Measurements from ENCODE around the gene GREM1.

Gene GREM1

GRCh38 chr15:32733281-32733680 lies 15.5 kb downstream of the GREM1 start:
- DNase-seq: no peak

- DNase-seq: no peak
Observed at GRCh38 chr15:32735989-32736700, 18.3 kb downstream of the GREM1 start.

GRCh38 chr15:32736701-32737061 lies 18.9 kb downstream of the GREM1 start:
- DNase-seq: no peak

- no peak for DNase-seq
Observed at GRCh38 chr15:32737304-32737703, 19.5 kb downstream of the GREM1 start.

GRCh38 chr15:32738666-32739065 lies 20.9 kb downstream of the GREM1 start:
- DNase-seq: no peak

- no peak for DNase-seq
Observed at GRCh38 chr15:32739522-32740063, 21.8 kb downstream of the GREM1 start.

GRCh38 chr15:32743411-32744140 lies 25.8 kb downstream of the GREM1 start:
- DNase-seq: no peak

GRCh38 chr15:32746116-32746857 lies 28.5 kb downstream of the GREM1 start:
- no peak for DNase-seq

- no peak for DNase-seq
Observed at GRCh38 chr15:32747921-32748342, 30.1 kb downstream of the GREM1 start.

GRCh38 chr15:32750979-32751378 lies 33.2 kb downstream of the GREM1 start:
- no peak for DNase-seq

- no peak for DNase-seq
Observed at GRCh38 chr15:32757426-32757825, 39.6 kb downstream of the GREM1 start.

GRCh38 chr15:32763295-32763694 lies 45.5 kb downstream of the GREM1 start:
- no peak for DNase-seq

- no peak for DNase-seq
Observed at GRCh38 chr15:32765236-32765635, 47.4 kb downstream of the GREM1 start.

- no peak for DNase-seq
Observed at GRCh38 chr15:32766101-32766500, 48.3 kb downstream of the GREM1 start.

GRCh38 chr15:32767236-32767635 lies 49.4 kb downstream of the GREM1 start:
- no peak for DNase-seq

GRCh38 chr15:32774022-32774421 lies 56.2 kb downstream of the GREM1 start:
- no peak for DNase-seq

GRCh38 chr15:32775103-32775502 lies 57.3 kb downstream of the GREM1 start:
- no peak for DNase-seq

GRCh38 chr15:32778391-32779176 lies 60.8 kb downstream of the GREM1 start:
- DNase-seq: no peak

GRCh38 chr15:32781781-32782180 lies 64.0 kb downstream of the GREM1 start:
- DNase-seq: no peak

- no peak for DNase-seq
Observed at GRCh38 chr15:32784581-32784980, 66.8 kb downstream of the GREM1 start.

- DNase-seq: no peak
Observed at GRCh38 chr15:32786906-32787305, 69.1 kb downstream of the GREM1 start.

GRCh38 chr15:32787949-32788348 lies 70.1 kb downstream of the GREM1 start:
- no peak for DNase-seq
